ENCODE results near the gene SNAPC4. TPM values are rescaled to one million over a fixed set of nuclear protein-coding genes. Genes with fewer than 3 reads are reported as not detected.
A peak's percentile ranks its signal among the peaks of the same experiment; 100 is the strongest.

The SNAPC4 gene
- total and polyA plus RNA-seq, 2 donors (not counting 1 experiment from before 2014, with no cell fraction given): 1.8 to 3.8 TPM

- no peak overlapping the region for H2AFZ ChIP-seq (ENCODE audit: low read length)
- no peak overlapping the region for H3K4me2 ChIP-seq (ENCODE audit: extremely low read depth, insufficient read depth, low read length)
- H3K27me3 ChIP-seq (ENCODE audit: control insufficient read depth, insufficient read depth, low read length): no peaks in the 10 kb centered on the region
- peaks cover 42% of the 10 kb centered on the region for H3K79me2 ChIP-seq (ENCODE audit: control insufficient read depth, insufficient read depth, low read length)
- no peak overlapping the region for H3K27ac ChIP-seq (ENCODE audit: insufficient read depth, low read length)
- H3K9ac ChIP-seq (ENCODE audit: insufficient read depth, low read length): peak overlapping the region; percentile 7
- no peak for DNase-seq (ENCODE audit: low read depth in 2 of 2)
- H3K9me3 ChIP-seq (ENCODE audit: control insufficient read depth, insufficient read depth, low read depth, low read length): no peaks in the 10 kb centered on the region
- TF ChIP-seq EZH2 (IDR thresholded peaks at IDR 0.05; ENCODE audit: low read length, missing control alignments) (no peak), CTCF (conservative IDR thresholded peaks at IDR 0.05 in 1 of 2, IDR thresholded peaks at IDR 0.05 in 1 of 2; ENCODE audit: low read depth in 1 of 2, low read length in 2 of 2) (no peak)
- no peak overlapping the region for H3K4me3 ChIP-seq (replicated peaks in 1 of 4; ENCODE audit: control extremely low read depth in 1 of 4, insufficient read depth in 1 of 4, low read depth in 3 of 4, low read length in 4 of 4)
- peaks cover 13% of the 10 kb centered on the region for H3K4me1 ChIP-seq (ENCODE audit: control insufficient read depth, extremely low read depth, insufficient read depth, low read length)
- no peaks in the 10 kb centered on the region for H4K20me1 ChIP-seq (ENCODE audit: control insufficient read depth, extremely low read depth, insufficient read depth, low read length)
- H3K36me3 ChIP-seq (ENCODE audit: control insufficient read depth, insufficient read depth, low read length): peaks cover 18% of the 10 kb centered on the region
Observed at GRCh38 chr9:136436055-136436634, 36.2 kb upstream of the SNAPC4 start.

GRCh38 chr9:136434580-136435169 is 34.7 kb upstream of the SNAPC4 start:
- Histone ChIP-seq H4K20me1 (ENCODE audit: control insufficient read depth, extremely low read depth, insufficient read depth, low read length) (no peaks in the 10 kb centered on the region), H3K79me2 (ENCODE audit: control insufficient read depth, insufficient read depth, low read length) (peaks cover 42% of the 10 kb centered on the region)
- no peak for DNase-seq (ENCODE audit: low read depth in 2 of 2)

More at GRCh38 chr9:136434580-136435169, 34.7 kb upstream of the SNAPC4 start:
- no peak overlapping the region for H3K4me2 ChIP-seq (ENCODE audit: extremely low read depth, insufficient read depth, low read length)
- H3K4me3 ChIP-seq (replicated peaks in 1 of 4; ENCODE audit: control extremely low read depth in 1 of 4, insufficient read depth in 1 of 4, low read depth in 3 of 4, low read length in 4 of 4): no peak overlapping the region
- TF ChIP-seq EZH2 (IDR thresholded peaks at IDR 0.05; ENCODE audit: low read length, missing control alignments): no peak
- no peak for TF ChIP-seq CTCF (conservative IDR thresholded peaks at IDR 0.05 in 1 of 2, IDR thresholded peaks at IDR 0.05 in 1 of 2; ENCODE audit: low read depth in 1 of 2, low read length in 2 of 2)
- no peaks in the 10 kb centered on the region for H3K9me3 ChIP-seq (ENCODE audit: control insufficient read depth, insufficient read depth, low read depth, low read length)
- H3K27me3 ChIP-seq (ENCODE audit: control insufficient read depth, insufficient read depth, low read length): no peaks in the 10 kb centered on the region
- H3K4me1 ChIP-seq (ENCODE audit: control insufficient read depth, extremely low read depth, insufficient read depth, low read length): peaks cover 8% of the 10 kb centered on the region
- H2AFZ ChIP-seq (ENCODE audit: low read length): no peak overlapping the region
- H3K27ac ChIP-seq (ENCODE audit: insufficient read depth, low read length): no peak overlapping the region
- peaks cover 19% of the 10 kb centered on the region for H3K36me3 ChIP-seq (ENCODE audit: control insufficient read depth, insufficient read depth, low read length)
- no peak overlapping the region for H3K9ac ChIP-seq (ENCODE audit: insufficient read depth, low read length)
